Stimulated activated CD4-positive, alpha-beta T cell treated with anti-CD3 and anti-CD28 coated beads, Interleukin-12 subunit alpha, Interleukin-12 subunit beta, amount 100 ng/mL, for 4 hours (primary cell): ENCODE data around the gene DNAH1.

Source experiments
- DNase-seq: peaks from one replicate; pipeline ENCODE4 v3.0.0-alpha.2; 2020

Gene DNAH1

GRCh38 chr3:52393959-52394670, 78.0 kb downstream of the DNAH1 start:
- no peak for DNase-seq

- no peak for DNase-seq
Observed at GRCh38 chr3:52394751-52395502, 78.8 kb downstream of the DNAH1 start.

DNA sequence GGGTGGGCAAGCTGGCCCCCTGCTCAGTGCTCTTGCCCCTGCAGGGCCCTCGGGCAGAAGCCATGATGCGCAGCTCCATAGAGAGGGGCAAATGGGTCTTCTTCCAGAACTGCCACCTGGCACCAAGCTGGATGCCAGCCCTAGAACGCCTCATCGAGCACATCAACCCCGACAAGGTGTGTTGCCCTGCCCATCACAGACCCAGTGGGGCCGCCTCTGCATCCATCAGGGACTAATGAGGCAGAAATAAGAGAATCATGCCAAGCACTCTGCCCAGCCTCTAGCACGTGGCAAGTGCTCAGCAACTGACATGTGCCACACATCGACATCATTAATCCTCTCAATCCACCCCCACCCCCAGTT, 79.4 kb downstream of the DNAH1 start:
- DNase-seq, result no peak

GRCh38 chr3:52396011-52396906, 80.1 kb downstream of the DNAH1 start:
- DNase-seq, result no peak

GRCh38 chr3:52396907-52397591, 80.9 kb downstream of the DNAH1 start:
- DNase-seq, result no peak

DNA sequence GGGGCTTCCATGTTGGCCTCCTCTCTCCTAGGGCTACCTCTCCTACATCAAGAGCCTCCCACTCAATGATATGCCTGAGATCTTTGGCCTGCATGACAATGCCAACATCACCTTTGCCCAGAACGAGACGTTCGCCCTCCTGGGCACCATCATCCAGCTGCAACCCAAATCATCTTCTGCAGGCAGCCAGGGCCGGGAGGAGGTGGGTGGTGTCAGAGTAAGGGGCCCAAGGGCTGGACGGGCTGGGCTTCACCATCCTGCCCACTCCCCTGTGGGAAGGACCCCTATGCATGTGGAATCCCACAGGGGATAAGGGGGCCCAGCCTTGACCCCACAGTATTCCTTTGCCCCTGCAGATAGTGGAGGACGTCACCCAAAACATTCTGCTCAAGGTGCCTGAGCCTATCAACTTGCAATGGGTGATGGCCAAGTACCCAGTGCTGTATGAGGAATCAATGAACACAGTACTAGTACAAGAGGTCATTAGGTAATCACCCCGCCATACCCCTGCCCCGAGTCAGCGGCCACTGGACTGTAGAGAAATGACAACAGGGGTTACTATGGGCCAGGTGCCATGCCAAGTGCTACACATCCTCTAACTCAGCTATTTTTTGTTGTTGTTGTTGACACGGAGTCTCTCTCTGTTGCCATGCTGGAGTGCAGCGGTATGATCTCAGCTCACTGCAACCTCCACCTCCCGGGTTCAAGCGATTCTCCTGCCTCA, 81.7 kb downstream of the DNAH1 start:
- no peak for DNase-seq

DNA sequence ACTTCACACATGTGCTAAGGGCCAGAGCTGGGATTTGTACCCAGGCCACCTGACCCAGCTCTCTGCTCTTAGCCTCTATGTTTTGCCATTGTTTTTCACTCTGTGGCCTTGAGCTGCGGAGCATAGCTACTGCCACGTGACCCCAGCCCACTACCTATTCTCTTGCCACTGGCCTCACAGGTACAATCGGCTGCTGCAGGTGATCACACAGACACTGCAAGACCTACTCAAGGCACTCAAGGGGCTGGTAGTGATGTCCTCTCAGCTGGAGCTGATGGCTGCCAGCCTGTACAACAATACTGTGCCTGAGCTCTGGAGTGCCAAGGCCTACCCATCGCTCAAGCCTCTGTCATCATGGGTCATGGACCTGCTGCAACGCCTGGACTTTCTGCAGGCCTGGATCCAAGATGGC, 82.6 kb downstream of the DNAH1 start:
- no peak for DNase-seq

GRCh38 chr3:52399131-52399530, 83.0 kb downstream of the DNAH1 start:
- DNase-seq, result no peak

GRCh38 chr3:52399593-52399992, 83.5 kb downstream of the DNAH1 start:
- no peak for DNase-seq

DNA sequence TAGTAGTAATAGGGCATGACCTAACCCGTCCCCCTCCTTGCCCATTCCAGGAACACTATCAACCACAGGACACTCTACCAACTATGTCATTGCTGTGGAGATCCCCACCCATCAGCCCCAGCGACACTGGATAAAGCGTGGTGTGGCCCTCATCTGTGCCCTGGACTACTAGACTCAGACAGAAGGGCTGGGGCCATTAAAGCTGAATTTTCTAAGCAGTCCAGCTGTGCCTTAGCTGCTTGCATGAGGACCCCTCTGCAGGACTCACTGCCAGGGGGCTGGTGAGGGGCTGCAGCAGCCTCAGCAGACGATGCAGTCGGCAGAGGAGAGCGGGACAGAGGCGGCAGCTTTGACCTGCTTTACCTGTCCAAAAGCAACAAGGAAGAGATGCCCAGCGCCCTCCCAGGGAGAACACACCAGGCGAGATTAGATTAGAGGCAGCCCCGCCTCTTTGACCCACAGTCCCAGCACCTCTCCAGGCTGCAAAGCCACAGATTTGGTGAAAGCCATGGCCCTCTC, 84.2 kb downstream of the DNAH1 start:
- no peak for DNase-seq

GRCh38 chr3:52401021-52401420, 84.9 kb downstream of the DNAH1 start:
- DNase-seq, result no peak

DNA sequence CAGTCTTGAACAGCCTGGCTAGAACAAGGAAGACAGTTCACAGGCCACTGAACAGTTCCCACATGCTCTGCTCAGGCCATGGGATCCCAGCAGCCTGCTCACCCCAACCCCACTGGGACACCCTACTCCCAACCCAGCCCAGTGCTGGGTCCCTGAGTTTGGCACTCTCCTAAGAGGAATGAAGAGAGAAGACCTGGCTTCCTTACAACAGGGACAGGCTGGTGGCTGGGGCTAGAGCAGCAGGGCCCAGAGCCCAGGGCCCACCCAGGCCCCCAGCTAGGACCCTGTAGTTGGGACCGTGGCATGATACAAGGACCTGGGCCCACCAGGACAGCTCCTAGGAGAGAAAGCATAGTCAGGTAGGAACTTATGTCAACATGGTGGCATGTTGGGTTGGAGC, 85.4 kb downstream of the DNAH1 start:
- DNase-seq, result no peak

GRCh38 chr3:52402101-52402521, 86.0 kb downstream of the DNAH1 start:
- DNase-seq, result no peak

DNA sequence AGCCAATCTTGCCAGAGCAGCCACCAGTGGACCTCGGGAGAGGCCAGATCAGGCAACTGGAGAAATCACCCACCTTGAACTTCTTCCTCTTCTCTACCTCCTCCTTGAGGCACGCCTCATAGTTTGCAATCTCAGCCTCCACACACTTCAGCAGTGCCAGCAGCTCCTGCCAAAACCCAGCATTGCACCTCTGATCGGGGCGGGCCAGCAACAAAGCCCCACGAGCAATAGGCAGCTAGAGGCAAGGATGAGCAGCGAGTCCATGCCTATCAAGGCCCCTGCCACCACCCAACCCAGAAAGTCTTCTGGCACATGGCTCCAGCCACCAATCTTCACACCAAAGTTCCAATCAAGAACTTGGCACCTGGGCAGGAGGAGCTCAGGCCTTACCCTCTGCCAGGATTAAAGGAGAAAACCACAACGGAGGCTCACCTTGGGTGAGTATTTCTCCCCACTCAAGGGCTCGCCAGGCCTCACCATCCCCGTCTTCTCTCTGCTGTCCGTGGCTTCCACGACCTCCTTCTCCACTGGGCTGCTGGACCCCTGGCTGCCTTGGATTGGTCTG, 86.7 kb downstream of the DNAH1 start:
- DNase-seq, result no peak

- no peak for DNase-seq
Observed at GRCh38 chr3:52403271-52403841, 87.2 kb downstream of the DNAH1 start.

DNA sequence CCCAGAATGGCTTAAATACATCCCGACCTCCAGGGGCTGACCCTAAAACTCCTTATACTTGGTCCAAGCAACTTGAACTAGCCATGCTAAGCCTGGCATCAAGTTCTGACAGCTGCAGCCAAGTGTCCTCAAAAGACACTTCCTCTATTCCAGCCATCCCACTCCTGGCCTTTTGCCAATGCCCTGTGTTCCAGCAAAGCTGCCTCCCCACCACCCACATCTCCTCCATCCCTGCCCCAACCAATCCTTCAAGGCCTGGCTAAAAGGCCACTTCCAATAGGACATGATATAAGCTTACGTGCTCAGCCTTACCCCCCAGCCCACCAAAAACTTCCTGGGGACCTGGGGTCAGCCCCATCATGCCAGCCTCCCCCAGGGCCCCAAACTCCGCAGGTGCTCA, 87.8 kb downstream of the DNAH1 start:
- no peak for DNase-seq

GRCh38 chr3:52404391-52404790, 88.3 kb downstream of the DNAH1 start:
- no peak for DNase-seq

DNA sequence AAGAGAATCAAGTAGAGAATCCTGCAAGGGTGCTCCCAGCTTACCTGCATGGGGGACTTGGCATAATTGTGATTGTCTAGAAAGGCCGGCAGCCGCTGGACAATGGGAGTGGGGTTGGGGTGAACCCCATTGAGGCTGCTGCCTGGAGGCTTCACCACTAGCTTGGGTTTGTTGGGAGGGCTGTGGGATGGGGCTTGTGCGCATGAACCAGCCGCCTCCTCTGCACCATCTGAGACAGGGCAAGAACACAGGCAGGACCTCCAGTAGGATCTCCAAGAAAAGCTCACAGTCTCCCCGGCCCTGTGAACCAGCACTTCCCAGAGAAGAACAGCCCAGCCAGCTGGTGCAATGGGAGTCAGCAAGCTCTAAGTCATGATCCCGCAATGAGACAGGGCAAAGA, 88.9 kb downstream of the DNAH1 start:
- DNase-seq, result no peak

DNA sequence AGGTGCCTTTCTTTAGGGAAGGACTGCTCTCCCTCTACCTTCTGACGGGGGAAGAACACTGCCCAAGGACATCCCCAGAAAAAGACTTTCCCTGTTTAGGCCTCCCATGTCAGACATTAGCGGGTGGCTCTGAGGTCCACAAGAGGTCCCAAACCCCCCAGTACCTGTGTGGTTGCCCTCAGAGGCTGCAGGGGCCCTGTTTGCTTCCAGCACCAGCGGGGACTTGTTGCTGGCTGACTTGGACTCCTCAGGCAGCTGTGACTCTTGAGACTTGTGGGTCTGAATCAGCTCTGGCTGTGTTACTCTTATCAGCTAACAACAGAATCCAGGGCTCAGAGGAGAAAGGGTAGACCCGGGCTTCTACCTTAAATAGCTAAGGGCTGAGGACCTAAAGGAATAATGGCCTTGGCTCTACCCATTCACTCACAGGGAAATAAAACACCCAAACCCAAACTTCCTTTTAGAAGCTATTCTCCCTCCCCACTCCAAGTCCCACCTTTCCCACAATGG, 89.5 kb downstream of the DNAH1 start:
- no peak for DNase-seq

DNA sequence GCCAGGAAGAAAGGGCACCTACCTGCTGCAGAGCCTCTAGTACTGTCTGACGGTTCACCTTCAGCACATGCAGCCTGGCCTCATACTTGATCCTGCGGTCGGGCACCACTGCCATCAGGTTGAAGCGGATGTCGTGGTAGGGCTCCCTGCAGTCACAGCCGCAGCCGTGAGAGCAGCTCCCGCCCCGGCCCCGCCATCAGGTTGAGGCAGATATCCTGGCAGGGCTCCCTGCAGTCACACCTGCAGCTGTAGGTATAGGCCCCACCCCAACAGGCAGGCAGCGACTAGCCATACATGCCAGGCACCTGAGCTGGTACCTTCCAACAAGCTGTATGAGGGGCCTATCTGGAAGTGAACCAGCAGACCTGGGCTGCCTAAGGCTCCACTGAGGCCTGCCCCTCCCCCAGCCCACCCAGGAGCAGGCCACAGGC, 90.1 kb downstream of the DNAH1 start:
- no peak for DNase-seq
